Mesothelial cell of epicardium (in vitro differentiated cells): ENCODE results near the gene MYO18A. TPM values are rescaled to one million over a fixed set of nuclear protein-coding genes. Genes with fewer than 3 reads are reported as not detected.

ENCODE experiments used
- DNase-seq, 2 experiments: peaks; one replicate each; pipeline ENCODE4 v3.0.0; 2021; ENCODE audit warnings: low spot score in 2 of 2; ENCODE audit not compliant: unreplicated experiment in 2 of 2
- H3K27ac Mint-ChIP-seq: 2 replicates; pipeline ENCODE4 v1.8.0; 2021; ENCODE audit warnings: mixed read lengths
- H3K27me3 Mint-ChIP-seq: 2 replicates; pipeline ENCODE4 v1.8.0; 2021; ENCODE audit warnings: low read depth, mixed read lengths
- H3K36me3 Mint-ChIP-seq: 2 replicates; pipeline ENCODE4 v1.8.0; 2021; ENCODE audit warnings: mixed read lengths
- H3K4me1 Mint-ChIP-seq: 2 replicates; pipeline ENCODE4 v1.8.0; 2021; ENCODE audit warnings: mixed read lengths
- H3K4me3 Mint-ChIP-seq: 2 replicates; pipeline ENCODE4 v1.8.0; 2021; ENCODE audit warnings: mild to moderate bottlenecking, moderate library complexity, mixed read lengths
- H3K9me3 Mint-ChIP-seq: 2 replicates; pipeline ENCODE4 v1.8.0; 2021; ENCODE audit warnings: mixed read lengths
- total RNA-seq: library from RNA; stranded (reverse); gene quantifications from 3 replicates; pipeline ENCODE4 v1.2.1, GENCODE V29; 2021
- TF ChIP-seq, protein P1 (sequence below): fragments of 200-600 bp; sonication (generic); IDR thresholded peaks from one replicate; pipeline ENCODE4 v1.5.0; 2021; ENCODE audit warnings: antibody characterized with exemption; ENCODE audit not compliant: unreplicated experiment

MYO18A gene
- total RNA-seq, 1 donor from 2014 or later: 58.4 TPM

DNA sequence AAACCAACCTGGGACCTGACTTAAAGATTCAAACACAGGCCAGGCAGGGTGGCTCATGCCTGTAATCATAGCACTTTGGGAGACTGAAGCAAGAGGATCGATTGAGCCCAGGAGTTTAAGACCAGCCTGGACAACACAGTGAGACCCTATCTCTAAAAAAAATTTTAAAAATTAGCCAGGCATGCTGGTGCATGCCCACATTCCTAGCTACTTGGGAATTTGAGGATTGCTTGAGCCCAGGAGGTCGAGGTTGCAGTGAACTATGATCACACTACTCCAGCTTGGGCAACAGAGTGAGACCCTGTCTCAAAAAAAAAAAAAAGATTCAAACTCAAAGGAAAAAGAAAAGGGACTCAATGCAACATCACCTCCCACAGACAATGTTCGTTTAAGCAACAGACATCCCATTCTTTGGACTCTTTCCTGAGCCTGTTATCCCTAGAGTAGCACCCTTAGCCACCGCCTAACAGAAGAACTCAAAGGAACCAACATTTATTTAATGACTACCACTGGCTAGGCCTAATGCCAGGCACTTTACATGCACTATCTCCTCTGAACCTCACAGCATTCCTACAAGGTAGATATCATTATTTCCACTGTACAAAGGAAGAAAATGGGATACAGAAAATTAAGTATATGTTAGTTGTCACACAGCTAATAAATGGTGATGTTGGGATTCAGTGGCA, 12.7 kb downstream of the MYO18A start:
- TF ChIP-seq, protein P1, sequence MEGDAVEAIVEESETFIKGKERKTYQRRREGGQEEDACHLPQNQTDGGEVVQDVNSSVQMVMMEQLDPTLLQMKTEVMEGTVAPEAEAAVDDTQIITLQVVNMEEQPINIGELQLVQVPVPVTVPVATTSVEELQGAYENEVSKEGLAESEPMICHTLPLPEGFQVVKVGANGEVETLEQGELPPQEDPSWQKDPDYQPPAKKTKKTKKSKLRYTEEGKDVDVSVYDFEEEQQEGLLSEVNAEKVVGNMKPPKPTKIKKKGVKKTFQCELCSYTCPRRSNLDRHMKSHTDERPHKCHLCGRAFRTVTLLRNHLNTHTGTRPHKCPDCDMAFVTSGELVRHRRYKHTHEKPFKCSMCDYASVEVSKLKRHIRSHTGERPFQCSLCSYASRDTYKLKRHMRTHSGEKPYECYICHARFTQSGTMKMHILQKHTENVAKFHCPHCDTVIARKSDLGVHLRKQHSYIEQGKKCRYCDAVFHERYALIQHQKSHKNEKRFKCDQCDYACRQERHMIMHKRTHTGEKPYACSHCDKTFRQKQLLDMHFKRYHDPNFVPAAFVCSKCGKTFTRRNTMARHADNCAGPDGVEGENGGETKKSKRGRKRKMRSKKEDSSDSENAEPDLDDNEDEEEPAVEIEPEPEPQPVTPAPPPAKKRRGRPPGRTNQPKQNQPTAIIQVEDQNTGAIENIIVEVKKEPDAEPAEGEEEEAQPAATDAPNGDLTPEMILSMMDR: no peak
- Mint-ChIP-seq H3K4me3 (no peak overlapping the region), H3K4me1 (peaks cover 24% of the 10 kb centered on the region), H3K27ac (no peak overlapping the region), H3K27me3 (no peaks in the 10 kb centered on the region), H3K36me3 (peaks cover 13% of the 10 kb centered on the region), H3K9me3 (no peaks in the 10 kb centered on the region)
- DNase-seq: no peak

DNA sequence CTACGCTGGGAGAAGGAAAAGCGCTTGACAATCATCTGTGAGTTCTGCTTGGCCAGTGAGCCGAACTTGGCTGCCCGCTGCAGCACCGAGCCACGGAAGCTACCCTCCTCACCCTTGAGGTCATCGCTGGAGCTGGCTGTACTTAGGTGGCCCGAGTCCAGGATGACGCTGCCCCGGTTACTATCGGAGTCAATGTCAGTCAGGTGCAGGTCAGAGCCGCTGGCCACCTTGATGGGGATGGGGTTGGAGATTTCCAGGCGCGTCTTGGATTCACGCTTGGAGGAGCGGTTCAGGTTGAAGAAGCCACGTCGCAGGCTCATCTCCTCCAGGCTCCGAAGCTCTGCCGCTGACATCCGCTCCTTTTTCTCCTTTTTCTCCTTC, 13.7 kb downstream of the MYO18A start:
- no peak overlapping the region for H3K27ac Mint-ChIP-seq
- H3K4me1 Mint-ChIP-seq: peaks cover 24% of the 10 kb centered on the region
- H3K4me3 Mint-ChIP-seq: no peak overlapping the region
- DNase-seq: no peak
- H3K36me3 Mint-ChIP-seq: peaks cover 18% of the 10 kb centered on the region
- H3K9me3 Mint-ChIP-seq: no peaks in the 10 kb centered on the region
- TF ChIP-seq, protein P1: no peak
- H3K27me3 Mint-ChIP-seq: no peaks in the 10 kb centered on the region

DNA sequence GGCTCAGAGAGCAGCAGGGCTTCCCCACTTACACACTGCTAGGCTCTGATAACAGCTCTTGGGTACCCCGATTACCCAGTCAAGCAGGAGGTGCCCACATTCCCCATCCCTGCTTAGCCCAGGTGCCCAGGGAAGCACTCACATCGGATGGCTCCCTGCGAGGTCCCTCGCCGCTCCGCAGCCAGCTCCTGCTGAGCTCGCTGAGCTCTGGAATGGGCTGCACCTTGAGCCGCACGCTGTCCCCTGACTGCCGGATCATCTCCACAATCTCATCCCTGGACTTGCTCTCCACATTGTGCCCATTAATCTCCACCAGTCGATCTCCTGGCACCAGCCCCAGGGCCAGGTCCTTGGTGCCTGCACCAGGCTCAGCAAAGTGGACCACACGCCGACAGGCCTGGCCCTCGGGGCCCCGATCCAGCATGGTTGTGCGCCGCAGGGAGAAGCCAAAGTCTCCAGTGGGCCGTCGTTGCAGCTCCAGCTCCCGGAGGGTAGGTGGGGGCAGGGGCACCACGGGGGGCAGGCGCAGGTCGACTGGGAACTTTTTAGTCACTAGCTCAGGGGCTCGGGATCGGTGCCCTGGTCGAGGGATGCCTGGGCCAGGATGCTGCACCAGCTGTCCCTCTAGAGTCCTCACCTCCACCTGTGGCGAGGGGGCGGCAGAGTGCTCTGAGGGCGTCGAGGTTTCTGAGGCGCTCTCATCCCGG, 14.2 kb downstream of the MYO18A start:
- no peaks in the 10 kb centered on the region for H3K9me3 Mint-ChIP-seq
- TF ChIP-seq, protein P1: no peak
- H3K36me3 Mint-ChIP-seq: peaks cover 18% of the 10 kb centered on the region
- H3K4me3 Mint-ChIP-seq: no peak overlapping the region
- H3K4me1 Mint-ChIP-seq: peaks cover 24% of the 10 kb centered on the region
- H3K27ac Mint-ChIP-seq: no peak overlapping the region
- no peaks in the 10 kb centered on the region for H3K27me3 Mint-ChIP-seq
- DNase-seq: no peak

DNA sequence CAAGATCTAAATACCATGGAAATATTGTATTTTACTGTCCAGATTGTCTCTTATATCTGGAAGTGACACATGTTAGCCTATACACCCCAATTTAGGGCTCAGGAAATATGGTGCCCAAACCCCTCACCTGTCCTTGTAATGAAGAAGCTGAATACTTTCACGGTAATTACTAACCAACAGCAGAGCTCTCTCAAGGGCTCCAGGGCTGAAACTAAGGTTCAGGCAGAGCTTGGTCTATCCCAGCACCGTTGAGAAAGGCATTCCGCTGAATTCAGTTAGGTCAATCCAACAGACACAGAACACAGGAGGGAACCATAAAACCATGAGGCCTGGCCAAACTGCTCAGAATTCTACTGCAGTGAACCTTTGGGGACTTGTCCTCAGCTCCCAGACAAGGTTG, 14.9 kb downstream of the MYO18A start:
- H3K4me3 Mint-ChIP-seq: no peak overlapping the region
- TF ChIP-seq, protein P1: no peak
- no peaks in the 10 kb centered on the region for H3K27me3 Mint-ChIP-seq
- peaks cover 24% of the 10 kb centered on the region for H3K4me1 Mint-ChIP-seq
- no peak for DNase-seq
- H3K36me3 Mint-ChIP-seq: peaks cover 18% of the 10 kb centered on the region
- no peak overlapping the region for H3K27ac Mint-ChIP-seq
- H3K9me3 Mint-ChIP-seq: no peaks in the 10 kb centered on the region

DNA sequence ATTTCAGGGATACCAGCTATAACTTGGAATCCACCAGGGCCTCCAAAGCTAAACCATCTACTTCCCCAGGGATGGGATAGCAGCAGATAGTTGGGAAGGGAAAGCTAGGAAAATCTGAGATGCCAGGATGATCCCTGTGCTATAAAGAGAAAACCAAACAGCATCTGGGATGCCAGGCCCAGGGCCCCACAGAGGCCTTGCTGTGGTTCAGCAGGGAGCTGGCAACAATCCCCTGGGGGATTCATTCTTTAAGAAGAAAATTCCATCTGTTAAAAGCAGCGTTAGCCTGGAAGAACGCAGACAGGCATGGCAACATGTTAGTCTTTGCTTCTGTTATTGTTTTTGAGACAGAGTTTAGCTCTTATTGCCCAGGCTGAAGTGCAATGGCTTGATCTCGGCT, 16.6 kb downstream of the MYO18A start:
- TF ChIP-seq, protein P1: no peak
- no peak for DNase-seq
- no peaks in the 10 kb centered on the region for H3K27me3 Mint-ChIP-seq
- H3K36me3 Mint-ChIP-seq: peaks cover 17% of the 10 kb centered on the region
- H3K4me3 Mint-ChIP-seq: no peak overlapping the region
- peak overlapping the region; percentile 39 for H3K27ac Mint-ChIP-seq
- H3K4me1 Mint-ChIP-seq: peaks cover 36% of the 10 kb centered on the region
- no peaks in the 10 kb centered on the region for H3K9me3 Mint-ChIP-seq
